ENCODE measurements around the gene LUZP2.

The LUZP2 gene

GRCh38 chr11:24515632-24516031 lies 18.8 kb downstream of the LUZP2 start:
- H3K9me3 ChIP-seq (ENCODE audit: control insufficient read depth, insufficient read depth, low read length) = no peaks in the 10 kb centered on the region

GRCh38 chr11:24516638-24517037 lies 19.8 kb downstream of the LUZP2 start:
- H3K9me3 ChIP-seq (ENCODE audit: control insufficient read depth, insufficient read depth, low read length) = no peaks in the 10 kb centered on the region
- peaks cover 10% of the 10 kb centered on the region; the same call in 1 of the 2 replicates for H3K4me1 ChIP-seq (ENCODE audit: insufficient read depth, low read length)
- H3K36me3 ChIP-seq (ENCODE audit: insufficient read depth, low read length) = no peaks in the 10 kb centered on the region
- no peak overlapping the region for H3K9ac ChIP-seq (ENCODE audit: low read depth, low read length)

More at GRCh38 chr11:24515632-24516031, 18.8 kb downstream of the LUZP2 start:
- H3K36me3 ChIP-seq (ENCODE audit: insufficient read depth, low read length) = no peaks in the 10 kb centered on the region
- no peak overlapping the region for H3K9ac ChIP-seq (ENCODE audit: low read depth, low read length)
- H3K4me1 ChIP-seq (ENCODE audit: insufficient read depth, low read length) = peaks cover 10% of the 10 kb centered on the region; the same call in 1 of the 2 replicates

- Histone ChIP-seq H3K9ac (ENCODE audit: low read depth, low read length) (no peak overlapping the region), H3K4me1 (ENCODE audit: insufficient read depth, low read length) (no peaks in the 10 kb centered on the region), H3K36me3 (ENCODE audit: insufficient read depth, low read length) (no peaks in the 10 kb centered on the region), H3K9me3 (ENCODE audit: control insufficient read depth, insufficient read depth, low read length) (no peaks in the 10 kb centered on the region)
These were observed 24.7 kb downstream of the LUZP2 start for GRCh38 chr11:24521601-24522000.

- Histone ChIP-seq H3K9me3 (ENCODE audit: control insufficient read depth, insufficient read depth, low read length) (no peaks in the 10 kb centered on the region), H3K36me3 (ENCODE audit: insufficient read depth, low read length) (no peaks in the 10 kb centered on the region), H3K4me1 (ENCODE audit: insufficient read depth, low read length) (no peaks in the 10 kb centered on the region)
These were observed 27.3 kb downstream of the LUZP2 start for GRCh38 chr11:24524156-24524555.

DNA sequence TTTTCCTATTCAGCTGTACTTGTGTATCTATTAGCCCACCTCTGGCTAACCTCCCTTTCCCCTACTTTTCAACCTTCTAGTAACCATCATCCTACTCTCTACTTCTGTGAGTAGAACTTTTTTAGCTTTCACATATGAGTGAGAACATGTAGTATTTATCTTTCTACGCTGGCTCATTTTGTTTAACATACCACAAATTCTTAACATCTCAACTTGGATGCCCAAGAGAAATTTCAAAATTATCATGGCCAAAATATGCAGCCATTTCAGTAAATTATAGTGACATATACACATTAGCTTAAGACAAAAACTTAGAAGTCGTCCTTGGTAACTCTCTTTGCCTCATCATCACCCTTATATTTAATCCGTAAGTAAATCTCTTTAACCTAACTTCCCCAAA lies 34.7 kb downstream of the LUZP2 start:
- Histone ChIP-seq H3K4me1 (ENCODE audit: insufficient read depth, low read length) (no peaks in the 10 kb centered on the region), H3K9me3 (ENCODE audit: control insufficient read depth, insufficient read depth, low read length) (no peaks in the 10 kb centered on the region), H3K9ac (ENCODE audit: low read depth, low read length) (no peak overlapping the region), H3K36me3 (ENCODE audit: insufficient read depth, low read length) (no peaks in the 10 kb centered on the region)

More at GRCh38 chr11:24524156-24524555, 27.3 kb downstream of the LUZP2 start:
- H3K9ac ChIP-seq (ENCODE audit: low read depth, low read length) = no peak overlapping the region

DNA sequence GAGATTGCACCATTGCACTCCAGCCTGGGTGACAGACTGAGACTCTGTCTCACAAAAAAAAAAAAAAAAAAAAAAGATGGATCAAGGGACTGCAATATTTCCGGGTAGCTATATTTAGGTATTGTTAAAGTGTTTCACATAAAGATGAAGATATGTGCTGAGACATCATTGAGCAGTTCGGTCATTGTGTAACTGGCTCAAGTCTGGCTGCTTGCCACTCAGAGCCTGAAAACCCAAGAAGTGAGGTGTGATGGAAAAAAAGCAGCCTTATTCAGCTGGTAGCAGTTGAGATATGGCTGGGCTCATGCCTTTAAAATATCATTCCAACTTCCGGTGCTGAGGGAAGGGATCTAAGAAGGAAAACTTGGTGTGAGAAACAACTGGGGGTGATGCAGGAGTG lies 46.9 kb downstream of the LUZP2 start:
- Histone ChIP-seq H3K9ac (ENCODE audit: low read depth, low read length) (no peak overlapping the region), H3K36me3 (ENCODE audit: insufficient read depth, low read length) (no peaks in the 10 kb centered on the region), H3K9me3 (ENCODE audit: control insufficient read depth, insufficient read depth, low read length) (no peaks in the 10 kb centered on the region), H3K4me1 (ENCODE audit: insufficient read depth, low read length) (no peaks in the 10 kb centered on the region)

- Histone ChIP-seq H3K9me3 (ENCODE audit: control insufficient read depth, insufficient read depth, low read length) (no peaks in the 10 kb centered on the region), H3K4me1 (ENCODE audit: insufficient read depth, low read length) (no peaks in the 10 kb centered on the region), H3K36me3 (ENCODE audit: insufficient read depth, low read length) (no peaks in the 10 kb centered on the region), H3K9ac (ENCODE audit: low read depth, low read length) (no peak overlapping the region)
These were observed 59.8 kb downstream of the LUZP2 start for GRCh38 chr11:24556693-24557092.

DNA sequence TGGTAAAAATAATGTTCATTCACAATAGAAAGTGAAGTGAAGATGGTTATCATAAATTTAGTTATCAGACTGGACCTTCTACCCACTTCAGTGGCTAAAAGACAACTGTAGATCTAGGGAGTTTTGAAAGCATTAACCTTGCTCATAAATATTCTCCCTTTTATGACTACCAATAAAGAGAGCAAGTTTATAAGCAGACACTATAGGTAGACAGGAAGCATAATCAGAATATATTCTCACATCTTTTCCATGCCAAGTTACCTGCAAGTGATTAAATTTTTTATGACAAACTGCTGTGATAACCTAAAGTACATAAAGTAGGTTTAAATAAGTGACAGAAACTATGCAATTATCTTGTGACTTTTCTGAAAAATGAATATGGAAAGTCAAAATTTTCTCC lies 62.5 kb downstream of the LUZP2 start:
- no peaks in the 10 kb centered on the region for H3K36me3 ChIP-seq (ENCODE audit: insufficient read depth, low read length)
- H3K9ac ChIP-seq (ENCODE audit: low read depth, low read length) = no peak overlapping the region
- no peaks in the 10 kb centered on the region for H3K4me1 ChIP-seq (ENCODE audit: insufficient read depth, low read length)
- no peaks in the 10 kb centered on the region for H3K9me3 ChIP-seq (ENCODE audit: control insufficient read depth, insufficient read depth, low read length)

- H3K9me3 ChIP-seq (ENCODE audit: control insufficient read depth, insufficient read depth, low read length) = no peaks in the 10 kb centered on the region
- H3K9ac ChIP-seq (ENCODE audit: low read depth, low read length) = no peak overlapping the region
- H3K36me3 ChIP-seq (ENCODE audit: insufficient read depth, low read length) = no peaks in the 10 kb centered on the region
- no peaks in the 10 kb centered on the region for H3K4me1 ChIP-seq (ENCODE audit: insufficient read depth, low read length)
These were observed 63.5 kb downstream of the LUZP2 start for GRCh38 chr11:24560324-24560723.

DNA sequence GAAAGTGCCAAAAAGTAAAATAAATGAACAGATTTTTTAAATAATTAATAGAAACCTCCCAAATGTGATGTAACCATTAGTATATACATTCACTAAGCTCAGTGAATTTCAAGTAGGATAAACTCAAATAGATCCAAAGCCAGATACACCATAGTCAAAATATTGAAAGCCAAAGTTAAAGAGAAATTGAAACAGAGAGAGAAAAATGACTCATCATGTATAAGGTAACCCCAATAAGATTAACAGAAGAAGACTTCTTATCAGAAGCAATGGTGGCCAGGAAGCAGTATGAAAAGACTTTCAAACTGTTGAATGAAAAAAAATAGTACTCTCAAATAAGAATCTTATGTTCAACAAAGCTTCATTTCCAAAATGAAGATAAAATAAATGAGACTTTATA lies 70.5 kb downstream of the LUZP2 start:
- H3K4me1 ChIP-seq (ENCODE audit: insufficient read depth, low read length) = no peaks in the 10 kb centered on the region
- H3K36me3 ChIP-seq (ENCODE audit: insufficient read depth, low read length) = no peaks in the 10 kb centered on the region
- no peaks in the 10 kb centered on the region for H3K9me3 ChIP-seq (ENCODE audit: control insufficient read depth, insufficient read depth, low read length)
- H3K9ac ChIP-seq (ENCODE audit: low read depth, low read length) = no peak overlapping the region

GRCh38 chr11:24572376-24572775 lies 75.5 kb downstream of the LUZP2 start:
- H3K9ac ChIP-seq (ENCODE audit: low read depth, low read length) = no peak overlapping the region
- no peaks in the 10 kb centered on the region for H3K36me3 ChIP-seq (ENCODE audit: insufficient read depth, low read length)
- H3K9me3 ChIP-seq (ENCODE audit: control insufficient read depth, insufficient read depth, low read length) = no peaks in the 10 kb centered on the region
- no peaks in the 10 kb centered on the region for H3K4me1 ChIP-seq (ENCODE audit: insufficient read depth, low read length)

DNA sequence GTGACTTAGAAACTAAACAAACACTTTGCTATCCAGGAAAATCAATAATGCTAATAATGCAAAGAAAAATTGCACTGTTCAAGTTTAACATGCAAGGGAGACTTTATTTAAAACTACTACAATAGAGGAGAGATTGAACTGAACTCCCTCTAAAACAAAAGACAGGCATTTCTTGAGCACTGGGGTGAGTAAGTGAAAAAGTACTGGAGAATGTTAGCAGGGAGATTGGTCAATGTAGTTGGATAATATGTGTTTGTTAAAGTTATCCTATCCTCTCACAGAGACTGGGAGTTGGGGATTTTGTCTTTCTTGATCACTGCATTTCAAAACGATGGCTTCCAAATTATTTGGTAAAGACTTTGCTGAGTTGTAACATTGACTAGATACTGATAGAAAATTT lies 77.6 kb downstream of the LUZP2 start:
- H3K4me1 ChIP-seq (ENCODE audit: insufficient read depth, low read length) = no peaks in the 10 kb centered on the region
- H3K36me3 ChIP-seq (ENCODE audit: insufficient read depth, low read length) = no peaks in the 10 kb centered on the region
- no peak overlapping the region for H3K9ac ChIP-seq (ENCODE audit: low read depth, low read length)
- no peaks in the 10 kb centered on the region for H3K9me3 ChIP-seq (ENCODE audit: control insufficient read depth, insufficient read depth, low read length)

DNA sequence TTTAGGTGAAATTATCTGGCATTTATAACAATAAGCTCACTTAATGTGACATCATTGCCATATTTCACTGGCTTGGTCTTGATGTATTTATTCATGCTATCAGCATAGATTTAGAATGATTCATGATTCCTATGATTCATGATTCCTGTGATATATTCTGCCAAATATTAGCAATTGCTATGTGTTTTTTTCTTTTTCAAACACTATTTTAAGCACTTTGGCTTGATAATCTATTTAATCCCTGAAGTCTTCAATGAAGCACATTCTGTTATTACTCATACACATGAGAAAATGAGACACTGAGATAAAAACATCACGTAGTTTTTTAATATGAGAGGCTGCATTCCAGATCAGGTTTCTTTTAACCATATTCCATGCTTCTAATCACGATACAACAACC lies 78.5 kb downstream of the LUZP2 start:
- no peaks in the 10 kb centered on the region for H3K4me1 ChIP-seq (ENCODE audit: insufficient read depth, low read length)
- H3K9ac ChIP-seq (ENCODE audit: low read depth, low read length) = no peak overlapping the region
- H3K9me3 ChIP-seq (ENCODE audit: control insufficient read depth, insufficient read depth, low read length) = no peaks in the 10 kb centered on the region
- no peaks in the 10 kb centered on the region for H3K36me3 ChIP-seq (ENCODE audit: insufficient read depth, low read length)

GRCh38 chr11:24585192-24585591 lies 88.3 kb downstream of the LUZP2 start:
- Histone ChIP-seq H3K4me1 (ENCODE audit: insufficient read depth, low read length) (no peaks in the 10 kb centered on the region), H3K36me3 (ENCODE audit: insufficient read depth, low read length) (no peaks in the 10 kb centered on the region), H3K9me3 (ENCODE audit: control insufficient read depth, insufficient read depth, low read length) (no peaks in the 10 kb centered on the region), H3K9ac (ENCODE audit: low read depth, low read length) (no peak overlapping the region)

- Histone ChIP-seq H3K36me3 (ENCODE audit: insufficient read depth, low read length) (no peaks in the 10 kb centered on the region), H3K9ac (ENCODE audit: low read depth, low read length) (no peak overlapping the region), H3K9me3 (ENCODE audit: control insufficient read depth, insufficient read depth, low read length) (no peaks in the 10 kb centered on the region), H3K4me1 (ENCODE audit: insufficient read depth, low read length) (no peaks in the 10 kb centered on the region)
These were observed 90.8 kb downstream of the LUZP2 start for GRCh38 chr11:24587635-24588034.

- H3K9ac ChIP-seq (ENCODE audit: low read depth, low read length) = no peak overlapping the region
- no peaks in the 10 kb centered on the region for H3K36me3 ChIP-seq (ENCODE audit: insufficient read depth, low read length)
- H3K9me3 ChIP-seq (ENCODE audit: control insufficient read depth, insufficient read depth, low read length) = no peaks in the 10 kb centered on the region
- H3K4me1 ChIP-seq (ENCODE audit: insufficient read depth, low read length) = no peaks in the 10 kb centered on the region
These were observed 91.2 kb downstream of the LUZP2 start for GRCh38 chr11:24588081-24588480.
